Measurements from ENCODE around the gene PLEKHG4.

PLEKHG4 gene

GRCh38 chr16:67311607-67312488, 32.5 kb downstream of the PLEKHG4 start:
- no peak for DNase-seq (ENCODE audit: low read depth in 1 of 2, low spot score in 1 of 2)
- Histone ChIP-seq H3K27me3 (ENCODE audit: insufficient read depth, poor library complexity, severe bottlenecking) (peaks cover 4% of the 10 kb centered on the region), H3K27ac (replicated peaks) (no peak overlapping the region), H3K4me3 (replicated peaks; ENCODE audit: insufficient read depth, low read length) (no peak overlapping the region)
- TF ChIP-seq GABPA (IDR thresholded peaks at IDR 0.05; ENCODE audit: low read depth), result no peak
- no peak for TF ChIP-seq CTCF (IDR thresholded peaks at IDR 0.05; ENCODE audit: insufficient read depth, low read length)
- no peak for TF ChIP-seq SPI1 (IDR thresholded peaks at IDR 0.05; ENCODE audit: borderline replicate concordance, low read depth)
- no peak for TF ChIP-seq REST (IDR thresholded peaks at IDR 0.05; ENCODE audit: insufficient replicate concordance, low read depth)
- no peak for TF ChIP-seq POLR2AphosphoS5 (IDR thresholded peaks at IDR 0.05; ENCODE audit: low read depth)

DNA sequence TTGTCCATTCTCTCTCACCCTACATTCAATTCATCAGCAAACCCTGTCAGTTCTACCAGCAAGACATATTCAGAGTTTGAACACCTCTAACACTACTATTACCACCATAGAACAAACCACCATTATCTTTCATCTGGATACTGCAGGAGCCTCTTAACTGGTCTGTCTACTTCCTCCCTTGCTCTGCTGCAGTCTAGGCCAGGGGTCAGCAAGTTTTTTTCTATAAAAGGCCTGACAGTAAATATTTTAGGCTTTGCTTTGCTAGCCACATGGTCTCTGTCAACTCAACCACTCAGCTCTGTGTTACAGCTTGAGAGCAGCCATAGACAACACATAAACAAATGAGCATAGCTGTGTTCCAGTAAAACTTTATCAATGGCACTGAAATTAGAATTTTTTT, 33.4 kb downstream of the PLEKHG4 start:
- H3K4me3 ChIP-seq (replicated peaks; ENCODE audit: insufficient read depth, low read length), result no peak overlapping the region
- no peak for DNase-seq (ENCODE audit: low read depth in 1 of 2, low spot score in 1 of 2)
- no peak overlapping the region for H3K27ac ChIP-seq (replicated peaks)
- TF ChIP-seq GABPA (IDR thresholded peaks at IDR 0.05; ENCODE audit: low read depth) (no peak), SPI1 (IDR thresholded peaks at IDR 0.05; ENCODE audit: borderline replicate concordance, low read depth) (no peak), POLR2AphosphoS5 (IDR thresholded peaks at IDR 0.05; ENCODE audit: low read depth) (no peak), REST (IDR thresholded peaks at IDR 0.05; ENCODE audit: insufficient replicate concordance, low read depth) (no peak), CTCF (IDR thresholded peaks at IDR 0.05; ENCODE audit: insufficient read depth, low read length) (no peak)
- peaks cover 4% of the 10 kb centered on the region for H3K27me3 ChIP-seq (ENCODE audit: insufficient read depth, poor library complexity, severe bottlenecking)

DNA sequence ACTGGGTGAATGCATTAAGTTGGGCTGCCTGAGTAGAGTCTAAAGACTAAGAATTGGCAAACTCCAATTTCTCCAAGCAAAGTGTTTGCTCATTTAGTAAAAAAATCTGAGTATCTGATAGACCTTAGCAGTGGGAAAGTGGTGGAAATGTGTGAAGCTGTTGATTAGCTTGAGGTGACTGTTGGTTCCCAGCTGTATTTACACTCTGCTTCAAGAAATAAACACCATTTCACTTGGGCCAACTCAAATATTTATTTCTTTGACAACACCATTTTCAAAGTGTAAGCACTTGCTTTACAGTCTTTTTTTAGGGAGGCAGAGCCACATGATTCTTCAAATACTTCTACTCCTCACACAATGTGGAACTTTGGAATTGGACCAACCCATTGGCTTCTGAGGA, 38.5 kb downstream of the PLEKHG4 start:
- no peak for TF ChIP-seq SPI1 (IDR thresholded peaks at IDR 0.05; ENCODE audit: borderline replicate concordance, low read depth)
- TF ChIP-seq REST (IDR thresholded peaks at IDR 0.05; ENCODE audit: insufficient replicate concordance, low read depth), result no peak
- no peak for TF ChIP-seq GABPA (IDR thresholded peaks at IDR 0.05; ENCODE audit: low read depth)
- no peak for TF ChIP-seq POLR2AphosphoS5 (IDR thresholded peaks at IDR 0.05; ENCODE audit: low read depth)
- TF ChIP-seq CTCF (IDR thresholded peaks at IDR 0.05; ENCODE audit: insufficient read depth, low read length), result no peak
- Histone ChIP-seq H3K4me3 (replicated peaks; ENCODE audit: insufficient read depth, low read length) (no peak overlapping the region), H3K27me3 (ENCODE audit: insufficient read depth, poor library complexity, severe bottlenecking) (peaks cover 14% of the 10 kb centered on the region), H3K27ac (replicated peaks) (no peak overlapping the region)
- DNase-seq (ENCODE audit: low read depth in 1 of 2, low spot score in 1 of 2), result no peak
